ENCODE results near the gene ATP9B.

- TF ChIP-seq CTCF (conservative IDR thresholded peaks at IDR 0.05) (no peak), ZFX (IDR thresholded peaks at IDR 0.05) (no peak)
These were observed 265.5 kb downstream of the ATP9B start for GRCh38 chr18:79334496-79335233.
